HepG2 (cell line): ENCODE measurements around the gene ENKUR. TPM values are rescaled to one million over a fixed set of nuclear protein-coding genes. Genes with fewer than 3 reads are reported as not detected.
A peak's percentile ranks its signal among the peaks of the same experiment; 100 is the strongest.

Source experiments
- GRHL1 ChIP-seq: sonication (generic); formaldehyde crosslinking; conservative IDR thresholded peaks from 2 replicates; pipeline ENCODE4 v1.8.0; 2022; ENCODE audit warnings: missing genetic modification reagents
- HDAC2 ChIP-seq: sonication (generic); formaldehyde crosslinking; IDR thresholded peaks from 2 replicates; pipeline ENCODE4 v1.4.0; 2020; ENCODE audit warnings: missing genetic modification reagents
- KDM3A ChIP-seq: IDR thresholded peaks from 2 replicates; pipeline ENCODE4 v1.6.1; 2018; ENCODE audit warnings: low read depth, missing compliant biosample characterization
- PCBP1 ChIP-seq: fragments of 200-400 bp; formaldehyde crosslinking; IDR thresholded peaks from 2 replicates; pipeline ENCODE4 v1.6.1; 2017; ENCODE audit warnings: mild to moderate bottlenecking, low read depth, low read length, borderline replicate concordance
- PPARG ChIP-seq: conservative IDR thresholded peaks from 2 replicates; pipeline ENCODE4 v1.6.1; 2016; ENCODE audit warnings: missing biosample characterization, missing genetic modification reagents
- RELA ChIP-seq: sonication (generic); formaldehyde crosslinking; IDR thresholded peaks from 2 replicates; pipeline ENCODE4 v1.4.0; 2020; ENCODE audit warnings: missing genetic modification reagents
- RFX3 ChIP-seq: IDR thresholded peaks from 2 replicates; pipeline ENCODE4 v1.6.1; 2016; ENCODE audit warnings: missing biosample characterization, missing genetic modification reagents
- SMARCC2 ChIP-seq: fragments of 450-650 bp; IDR thresholded peaks from 2 replicates; pipeline ENCODE4 v1.6.1; 2017; ENCODE audit warnings: antibody characterized with exemption, mild to moderate bottlenecking
- SOX6 ChIP-seq, 2 experiments: fragments of 450-650 bp in 1 of 2; sonication (generic) in 1 of 2; formaldehyde crosslinking in 1 of 2; IDR thresholded peaks; 2 replicates each; pipeline versions ENCODE4 v1.4.0 to v1.6.1; 2017 to 2020; ENCODE audit warnings: antibody characterized with exemption in 1 of 2, mild to moderate bottlenecking in 1 of 2, missing genetic modification reagents in 1 of 2
- ZFP36L2 ChIP-seq: sonication (generic); formaldehyde crosslinking; IDR thresholded peaks from 2 replicates; pipeline ENCODE4 v1.4.0; 2020; ENCODE audit warnings: missing genetic modification reagents
- ZNF333 ChIP-seq: sonication (generic); formaldehyde crosslinking; IDR thresholded peaks from 2 replicates; pipeline ENCODE4 v1.4.0; 2020; ENCODE audit warnings: mild to moderate bottlenecking, missing genetic modification reagents, borderline replicate concordance
- ZNF441 ChIP-seq: sonication (generic); formaldehyde crosslinking; IDR thresholded peaks from 2 replicates; pipeline ENCODE4 v1.7.0; 2021; ENCODE audit warnings: missing genetic modification reagents, borderline replicate concordance
- polyA plus RNA-seq, 8 experiments: library from polyadenylated mRNA; depleted of rRNA in 3 of 8; stranded (reverse) in 7 of 8; unstranded in 1 of 8; fragments of >200 nt; fragmentation: Illumina TruSeq in 4 of 8; extraction: Trizol in 4 of 8; gene quantifications; 2 replicates each; pipeline versions ENCODE4 v1.2.1 to v1.2.3, GENCODE V29; 2011 to 2016; ENCODE audit warnings: low read depth in 4 of 8, missing spikeins in 1 of 8, mixed read lengths in 1 of 8; ENCODE audit not compliant: insufficient read depth in 1 of 8
- total RNA-seq, 5 experiments: library from RNA; depleted of rRNA; stranded (reverse); fragments of >200 nt; fragmentation: Illumina TruSeq; extraction: Trizol; gene quantifications; 2 replicates each; pipeline ENCODE4 v1.2.3, GENCODE V29; 2016; ENCODE audit warnings: low read depth in 1 of 5
- TF ChIP-seq, protein P1 (sequence below): sonication (generic); formaldehyde crosslinking; IDR thresholded peaks from 2 replicates; pipeline ENCODE4 v1.4.0; 2020; ENCODE audit warnings: missing genetic modification reagents; ENCODE audit errors: not compliant biosample characterization
- TF ChIP-seq, protein P2 (sequence below): sonication (generic); formaldehyde crosslinking; IDR thresholded peaks from 2 replicates; pipeline ENCODE4 v1.9.0; 2022; ENCODE audit warnings: low read depth, missing genetic modification reagents
- TF ChIP-seq, protein P3 (sequence below): IDR thresholded peaks from 2 replicates; pipeline ENCODE4 v1.4.0; 2020; ENCODE audit warnings: mild to moderate bottlenecking, missing genetic modification reagents
- TF ChIP-seq, protein P4 (sequence below): sonication (generic); formaldehyde crosslinking; IDR thresholded peaks from 2 replicates; pipeline ENCODE4 v1.4.0; 2020; ENCODE audit warnings: missing genetic modification reagents

The ENKUR gene
- total and polyA plus RNA-seq, 2 of the 13 experiments (the other 11 are each of a cell fraction or from before 2014, with no cell fraction given) = 0.15 TPM

DNA sequence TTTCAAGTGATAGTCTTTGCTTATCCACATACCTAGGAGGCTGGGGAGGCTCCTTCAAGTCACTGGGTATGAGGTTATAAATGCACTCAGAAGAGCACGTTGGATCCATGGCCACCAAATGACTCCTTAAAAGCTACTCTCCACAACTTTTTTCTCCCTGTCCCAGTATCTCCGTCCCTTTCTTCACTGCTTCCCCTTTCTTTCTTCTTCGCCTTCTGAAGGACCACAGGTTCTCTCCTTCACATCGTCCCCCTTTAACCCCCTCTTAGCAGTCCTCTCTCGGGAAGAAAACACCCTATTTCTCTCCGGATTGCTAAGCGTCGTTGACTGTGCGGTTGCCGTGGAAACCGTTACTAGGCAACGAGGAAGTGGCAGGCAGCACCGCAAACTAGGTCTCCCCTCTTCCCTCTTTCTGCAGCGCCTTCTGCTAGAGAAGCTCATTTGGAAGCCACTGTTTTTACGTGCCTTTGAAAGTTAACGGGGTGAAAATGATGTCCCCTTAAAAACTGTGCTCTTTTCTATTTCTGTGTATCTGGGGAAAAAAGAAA lies at the start of gene ENKUR (continued):
- TF ChIP-seq GRHL1 (CRISPR knock-in tag) = no peak
- TF ChIP-seq, protein P1, sequence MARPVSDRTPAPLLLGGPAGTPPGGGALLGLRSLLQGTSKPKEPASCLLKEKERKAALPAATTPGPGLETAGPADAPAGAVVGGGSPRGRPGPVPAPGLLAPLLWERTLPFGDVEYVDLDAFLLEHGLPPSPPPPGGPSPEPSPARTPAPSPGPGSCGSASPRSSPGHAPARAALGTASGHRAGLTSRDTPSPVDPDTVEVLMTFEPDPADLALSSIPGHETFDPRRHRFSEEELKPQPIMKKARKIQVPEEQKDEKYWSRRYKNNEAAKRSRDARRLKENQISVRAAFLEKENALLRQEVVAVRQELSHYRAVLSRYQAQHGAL (CRISPR knock-in tag) = no peak
- 0 out of 2 replicates have a peak, but pooled peaks have one; percentile 5 for TF ChIP-seq HDAC2 (CRISPR knock-in tag)
- no peak for TF ChIP-seq PCBP1
- TF ChIP-seq ZNF333 (CRISPR knock-in tag) = no peak
- TF ChIP-seq SMARCC2 = no peak
- peak; percentile 98 for TF ChIP-seq RFX3
- no peak for TF ChIP-seq PPARG
- TF ChIP-seq SOX6 (IDR thresholded peaks at IDR 0.05) = no peak
- no peak for TF ChIP-seq SOX6 (CRISPR knock-in tag; IDR thresholded peaks at IDR 0.05)
- TF ChIP-seq RELA (CRISPR knock-in tag) = no peak
- TF ChIP-seq KDM3A = no peak
- TF ChIP-seq, protein P2, sequence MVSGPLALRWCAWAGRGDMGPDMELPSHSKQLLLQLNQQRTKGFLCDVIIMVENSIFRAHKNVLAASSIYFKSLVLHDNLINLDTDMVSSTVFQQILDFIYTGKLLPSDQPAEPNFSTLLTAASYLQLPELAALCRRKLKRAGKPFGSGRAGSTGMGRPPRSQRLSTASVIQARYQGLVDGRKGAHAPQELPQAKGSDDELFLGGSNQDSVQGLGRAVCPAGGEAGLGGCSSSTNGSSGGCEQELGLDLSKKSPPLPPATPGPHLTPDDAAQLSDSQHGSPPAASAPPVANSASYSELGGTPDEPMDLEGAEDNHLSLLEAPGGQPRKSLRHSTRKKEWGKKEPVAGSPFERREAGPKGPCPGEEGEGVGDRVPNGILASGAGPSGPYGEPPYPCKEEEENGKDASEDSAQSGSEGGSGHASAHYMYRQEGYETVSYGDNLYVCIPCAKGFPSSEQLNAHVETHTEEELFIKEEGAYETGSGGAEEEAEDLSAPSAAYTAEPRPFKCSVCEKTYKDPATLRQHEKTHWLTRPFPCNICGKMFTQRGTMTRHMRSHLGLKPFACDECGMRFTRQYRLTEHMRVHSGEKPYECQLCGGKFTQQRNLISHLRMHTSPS (CRISPR knock-in tag) = no peak
- TF ChIP-seq, protein P3, sequence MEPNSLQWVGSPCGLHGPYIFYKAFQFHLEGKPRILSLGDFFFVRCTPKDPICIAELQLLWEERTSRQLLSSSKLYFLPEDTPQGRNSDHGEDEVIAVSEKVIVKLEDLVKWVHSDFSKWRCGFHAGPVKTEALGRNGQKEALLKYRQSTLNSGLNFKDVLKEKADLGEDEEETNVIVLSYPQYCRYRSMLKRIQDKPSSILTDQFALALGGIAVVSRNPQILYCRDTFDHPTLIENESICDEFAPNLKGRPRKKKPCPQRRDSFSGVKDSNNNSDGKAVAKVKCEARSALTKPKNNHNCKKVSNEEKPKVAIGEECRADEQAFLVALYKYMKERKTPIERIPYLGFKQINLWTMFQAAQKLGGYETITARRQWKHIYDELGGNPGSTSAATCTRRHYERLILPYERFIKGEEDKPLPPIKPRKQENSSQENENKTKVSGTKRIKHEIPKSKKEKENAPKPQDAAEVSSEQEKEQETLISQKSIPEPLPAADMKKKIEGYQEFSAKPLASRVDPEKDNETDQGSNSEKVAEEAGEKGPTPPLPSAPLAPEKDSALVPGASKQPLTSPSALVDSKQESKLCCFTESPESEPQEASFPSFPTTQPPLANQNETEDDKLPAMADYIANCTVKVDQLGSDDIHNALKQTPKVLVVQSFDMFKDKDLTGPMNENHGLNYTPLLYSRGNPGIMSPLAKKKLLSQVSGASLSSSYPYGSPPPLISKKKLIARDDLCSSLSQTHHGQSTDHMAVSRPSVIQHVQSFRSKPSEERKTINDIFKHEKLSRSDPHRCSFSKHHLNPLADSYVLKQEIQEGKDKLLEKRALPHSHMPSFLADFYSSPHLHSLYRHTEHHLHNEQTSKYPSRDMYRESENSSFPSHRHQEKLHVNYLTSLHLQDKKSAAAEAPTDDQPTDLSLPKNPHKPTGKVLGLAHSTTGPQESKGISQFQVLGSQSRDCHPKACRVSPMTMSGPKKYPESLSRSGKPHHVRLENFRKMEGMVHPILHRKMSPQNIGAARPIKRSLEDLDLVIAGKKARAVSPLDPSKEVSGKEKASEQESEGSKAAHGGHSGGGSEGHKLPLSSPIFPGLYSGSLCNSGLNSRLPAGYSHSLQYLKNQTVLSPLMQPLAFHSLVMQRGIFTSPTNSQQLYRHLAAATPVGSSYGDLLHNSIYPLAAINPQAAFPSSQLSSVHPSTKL (CRISPR knock-in tag) = no peak
- no peak for TF ChIP-seq ZFP36L2 (CRISPR knock-in tag)
- TF ChIP-seq, protein P4, sequence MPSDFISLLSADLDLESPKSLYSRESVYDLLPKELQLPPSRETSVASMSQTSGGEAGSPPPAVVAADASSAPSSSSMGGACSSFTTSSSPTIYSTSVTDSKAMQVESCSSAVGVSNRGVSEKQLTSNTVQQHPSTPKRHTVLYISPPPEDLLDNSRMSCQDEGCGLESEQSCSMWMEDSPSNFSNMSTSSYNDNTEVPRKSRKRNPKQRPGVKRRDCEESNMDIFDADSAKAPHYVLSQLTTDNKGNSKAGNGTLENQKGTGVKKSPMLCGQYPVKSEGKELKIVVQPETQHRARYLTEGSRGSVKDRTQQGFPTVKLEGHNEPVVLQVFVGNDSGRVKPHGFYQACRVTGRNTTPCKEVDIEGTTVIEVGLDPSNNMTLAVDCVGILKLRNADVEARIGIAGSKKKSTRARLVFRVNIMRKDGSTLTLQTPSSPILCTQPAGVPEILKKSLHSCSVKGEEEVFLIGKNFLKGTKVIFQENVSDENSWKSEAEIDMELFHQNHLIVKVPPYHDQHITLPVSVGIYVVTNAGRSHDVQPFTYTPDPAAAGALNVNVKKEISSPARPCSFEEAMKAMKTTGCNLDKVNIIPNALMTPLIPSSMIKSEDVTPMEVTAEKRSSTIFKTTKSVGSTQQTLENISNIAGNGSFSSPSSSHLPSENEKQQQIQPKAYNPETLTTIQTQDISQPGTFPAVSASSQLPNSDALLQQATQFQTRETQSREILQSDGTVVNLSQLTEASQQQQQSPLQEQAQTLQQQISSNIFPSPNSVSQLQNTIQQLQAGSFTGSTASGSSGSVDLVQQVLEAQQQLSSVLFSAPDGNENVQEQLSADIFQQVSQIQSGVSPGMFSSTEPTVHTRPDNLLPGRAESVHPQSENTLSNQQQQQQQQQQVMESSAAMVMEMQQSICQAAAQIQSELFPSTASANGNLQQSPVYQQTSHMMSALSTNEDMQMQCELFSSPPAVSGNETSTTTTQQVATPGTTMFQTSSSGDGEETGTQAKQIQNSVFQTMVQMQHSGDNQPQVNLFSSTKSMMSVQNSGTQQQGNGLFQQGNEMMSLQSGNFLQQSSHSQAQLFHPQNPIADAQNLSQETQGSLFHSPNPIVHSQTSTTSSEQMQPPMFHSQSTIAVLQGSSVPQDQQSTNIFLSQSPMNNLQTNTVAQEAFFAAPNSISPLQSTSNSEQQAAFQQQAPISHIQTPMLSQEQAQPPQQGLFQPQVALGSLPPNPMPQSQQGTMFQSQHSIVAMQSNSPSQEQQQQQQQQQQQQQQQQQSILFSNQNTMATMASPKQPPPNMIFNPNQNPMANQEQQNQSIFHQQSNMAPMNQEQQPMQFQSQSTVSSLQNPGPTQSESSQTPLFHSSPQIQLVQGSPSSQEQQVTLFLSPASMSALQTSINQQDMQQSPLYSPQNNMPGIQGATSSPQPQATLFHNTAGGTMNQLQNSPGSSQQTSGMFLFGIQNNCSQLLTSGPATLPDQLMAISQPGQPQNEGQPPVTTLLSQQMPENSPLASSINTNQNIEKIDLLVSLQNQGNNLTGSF (CRISPR knock-in tag) = no peak
- TF ChIP-seq ZNF441 = peak; percentile 34; the same call in 1 of the 2 replicates
